Body of pancreas (tissue), 4 donors: ENCODE measurements around the gene PLCXD3. TPM values are rescaled to one million over a fixed set of nuclear protein-coding genes. Genes with fewer than 3 reads are reported as not detected.

Source experiments
- ATAC-seq: fragments of 150-250 bp; one replicate; pipeline ENCODE4 v1.9.1; 2016
- DNase-seq, 4 donors: peaks; one replicate each; pipeline ENCODE4 v3.0.0-alpha.2; 2019
- H3K27ac ChIP-seq, 4 donors: fragments of 200-600 bp; sonication (generic); 1 replicate in 3 of 4; 2 replicates in 1 of 4; pipeline versions ENCODE4 v1.5.1 to v1.6.1; 2016 to 2019; ENCODE audit warnings: mild to moderate bottlenecking in 1 of 4, mixed read lengths in 1 of 4, moderate library complexity in 1 of 4
- H3K27me3 ChIP-seq, 2 donors: fragments of 200-600 bp; sonication (generic); one replicate each; pipeline ENCODE4 v1.6.0; 2016; ENCODE audit warnings: mild to moderate bottlenecking in 1 of 2
- H3K36me3 ChIP-seq, 2 donors: fragments of 200-600 bp; sonication (generic); replicated peaks in 1 of 2; 2 replicates each; pipeline ENCODE4 v1.5.1; 2016; ENCODE audit warnings: low read depth in 2 of 2; ENCODE audit not compliant: insufficient read depth in 1 of 2
- H3K4me1 ChIP-seq: fragments of 200-600 bp; sonication (generic); one replicate; pipeline ENCODE4 v1.6.0; 2016
- H3K4me3 ChIP-seq, 2 donors: fragments of 200-600 bp; sonication (generic); 1 replicate in 1 of 2; 2 replicates in 1 of 2; pipeline ENCODE4 v1.5.1; 2016 to 2019
- H3K9me3 ChIP-seq, 3 donors: fragments of 200-600 bp; sonication (generic); 1 replicate in 2 of 3; 2 replicates in 1 of 3; pipeline ENCODE4 v1.5.1; 2016
- CTCF ChIP-seq, 7 experiments: fragments of 450-650 bp in 4 of 7; fragments of 200-600 bp in 3 of 7; sonication (generic) in 3 of 7; IDR thresholded peaks; one replicate each; pipeline ENCODE4 v1.5.1; 2016 to 2019; ENCODE audit warnings: antibody characterized with exemption in 7 of 7
- POLR2A ChIP-seq, 3 donors: fragments of 450-650 bp; IDR thresholded peaks; one replicate each; pipeline ENCODE4 v1.6.1; 2016; ENCODE audit warnings: antibody characterized with exemption in 3 of 3, mild to moderate bottlenecking in 2 of 3
- WGBS, 2 donors: methylation state at CpG; one replicate each; pipeline ENCODE4 v1.1.5; 2017; 5-methylcytosine and 5-hydroxymethylcytosine counted together
- intact Hi-C: fragments of 100-400 bp; cut with DNase I; formaldehyde crosslinking; loops from one replicate; pipeline ENCODE4 v1.15.1; 2023
- total RNA-seq, 2 donors: library from RNA; depleted of rRNA; stranded (reverse); fragments of >200 nt; gene quantifications; one replicate each; pipeline ENCODE4 v1.1.0, GENCODE V29; 2016

Gene PLCXD3
- total RNA-seq, 2 donors from 2014 or later, result 1.6 to 3.9 TPM

GRCh38 chr5:41511241-41511640 lies 840 bp upstream of the PLCXD3 start:
- intact Hi-C loops, result loop anchor here (10.0 kb wide), 1 partner anchor 236 kb away; no protein-coding TSS in a partner anchor
- peaks cover 17% of the 10 kb centered on the region for H3K4me1 ChIP-seq

GRCh38 chr5:41509399-41510175 lies 814 bp downstream of the PLCXD3 start:
- Histone ChIP-seq H3K27ac (no peak overlapping the region), H3K4me3 (no peak overlapping the region), H3K36me3 (no peaks in the 10 kb centered on the region), H3K4me1 (peaks cover 17% of the 10 kb centered on the region), H3K27me3 (peaks cover 0 to 6% of the 10 kb centered on the region in 2 donors), H3K9me3 (no peaks in the 10 kb centered on the region)
- ATAC-seq (peak; percentile 22), DNase-seq (no peak)
- WGBS, 2 donors, result 10 to 29% methylated on average over 35 of the region's 35 CpGs
- TF ChIP-seq POLR2A (IDR thresholded peaks at IDR 0.05) (no peak), CTCF (IDR thresholded peaks at IDR 0.05) (no peak)
- intact Hi-C loops, result loop anchor here (10.0 kb wide), 1 partner anchor 235 kb away; no protein-coding TSS in a partner anchor

More at GRCh38 chr5:41511241-41511640, 840 bp upstream of the PLCXD3 start:
- DNase-seq (no peak), ATAC-seq (no peak)
- H3K27me3 ChIP-seq, result peaks cover 0 to 6% of the 10 kb centered on the region in 2 donors
- no peaks in the 10 kb centered on the region for H3K9me3 ChIP-seq
- H3K27ac ChIP-seq, result no peak overlapping the region
- H3K36me3 ChIP-seq, result no peaks in the 10 kb centered on the region
- TF ChIP-seq POLR2A (IDR thresholded peaks at IDR 0.05), result no peak
- no peak for TF ChIP-seq CTCF (IDR thresholded peaks at IDR 0.05)
- 50 to 85% methylated on average over 1 of the region's 1 CpG for WGBS, 2 donors
- H3K4me3 ChIP-seq, result no peak overlapping the region

GRCh38 chr5:41508696-41509398 lies 1.6 kb downstream of the PLCXD3 start:
- intact Hi-C loops, result no loop called here
- Histone ChIP-seq H3K4me1 (peaks cover 17% of the 10 kb centered on the region), H3K4me3 (no peak overlapping the region), H3K27ac (no peak overlapping the region), H3K36me3 (no peaks in the 10 kb centered on the region), H3K9me3 (no peaks in the 10 kb centered on the region), H3K27me3 (peaks cover 0 to 6% of the 10 kb centered on the region in 2 donors)
- no peak for TF ChIP-seq POLR2A (IDR thresholded peaks at IDR 0.05)
- DNase-seq (no peak), ATAC-seq (no peak)
- 29 to 41% methylated on average over 5 of the region's 5 CpGs for WGBS, 2 donors

- Histone ChIP-seq H3K4me3 (no peak overlapping the region), H3K9me3 (no peaks in the 10 kb centered on the region), H3K27me3 (peaks cover 0 to 6% of the 10 kb centered on the region in 2 donors), H3K36me3 (no peaks in the 10 kb centered on the region), H3K4me1 (peaks cover 17% of the 10 kb centered on the region), H3K27ac (no peak overlapping the region)
- intact Hi-C loops, result no loop called here
- ATAC-seq, result no peak
- no peak for DNase-seq
- TF ChIP-seq CTCF (IDR thresholded peaks at IDR 0.05) (no peak), POLR2A (IDR thresholded peaks at IDR 0.05) (no peak)
These were observed 2.2 kb downstream of the PLCXD3 start for GRCh38 chr5:41508186-41508585.

- DNase-seq (no peak), ATAC-seq (no peak)
- H3K4me3 ChIP-seq, result no peak overlapping the region
- intact Hi-C loops, result no loop called here
- peaks cover 0 to 6% of the 10 kb centered on the region in 2 donors for H3K27me3 ChIP-seq
- TF ChIP-seq POLR2A (IDR thresholded peaks at IDR 0.05) (no peak), CTCF (IDR thresholded peaks at IDR 0.05) (no peak)
- H3K4me1 ChIP-seq, result peaks cover 17% of the 10 kb centered on the region
- H3K9me3 ChIP-seq, result no peaks in the 10 kb centered on the region
- no peaks in the 10 kb centered on the region for H3K36me3 ChIP-seq
- WGBS, 2 donors, result 71 to 86% methylated on average over 3 of the region's 3 CpGs
- H3K27ac ChIP-seq, result no peak overlapping the region
These were observed 2.9 kb downstream of the PLCXD3 start for GRCh38 chr5:41507501-41507900.
